Endothelial cell of umbilical vein (primary cell): ENCODE data around the gene TAF4B. TPM values are rescaled to one million over a fixed set of nuclear protein-coding genes. Genes with fewer than 3 reads are reported as not detected.
"Not testable (repeated sequence)": the region's sequence is repeated elsewhere in the genome, so short reads cannot be mapped to it uniquely, and the experiment has no call there.

Source experiments
- BruUV-seq: library from RNA; stranded (reverse); fragments of 400-500 nt; replicated peaks from 2 replicates; lab custom pipeline; 2021; lab: Mats Ljungman, UMichigan
- CTCF ChIA-PET: fragments of 300-600, 350-600 bp; sonication (Branson Sonifier 250); formaldehyde crosslinking; loops from one replicate; lab custom pipeline; 2021; ENCODE audit warnings: antibody characterized with exemption, inconsistent platforms; lab: Charles Lee
- POLR2A ChIA-PET: fragments of 300-600, 350-600 bp; sonication (Branson Sonifier 250); formaldehyde crosslinking; loops from one replicate; lab custom pipeline; 2021; ENCODE audit warnings: antibody characterized with exemption, inconsistent platforms; lab: Charles Lee
- DNase-seq: peaks from one replicate; pipeline ENCODE4 v3.0.0-alpha.2; 2011; ENCODE audit warnings: low read depth, low spot score
- FAIRE-seq: peaks from 2 replicates; lab custom pipeline; 2011; peaks lifted over from hg19 to GRCh38; lab: Jason Lieb, UNC
- H2AFZ ChIP-seq: 2 replicates; pipeline ENCODE4 v1.6.0; 2012; ENCODE audit warnings: low read depth, low read length, control low read depth, inconsistent platforms
- H3K27ac ChIP-seq: 2 replicates; pipeline ENCODE4 v1.5.1; 2011; ENCODE audit warnings: low read depth, mild to moderate bottlenecking, control low read depth, low read length, moderate library complexity; ENCODE audit not compliant: insufficient read depth
- H3K27me3 ChIP-seq, 2 experiments: 2 replicates each; pipeline versions ENCODE4 v1.6.0 to v1.6.1; 2011; ENCODE audit warnings: low read length in 2 of 2, mixed read lengths in 1 of 2; ENCODE audit not compliant: control insufficient read depth in 2 of 2, insufficient read depth in 2 of 2
- H3K36me3 ChIP-seq, 2 experiments: 2 replicates in 1 of 2; 3 replicates in 1 of 2; pipeline ENCODE4 v1.5.1; 2011; ENCODE audit warnings: low read length in 2 of 2, mild to moderate bottlenecking in 1 of 2, moderate library complexity in 1 of 2; ENCODE audit not compliant: control insufficient read depth in 2 of 2, insufficient read depth in 2 of 2; ENCODE audit errors: extremely low read depth in 1 of 2
- H3K4me1 ChIP-seq: 3 replicates; pipeline ENCODE4 v1.5.1; 2011; ENCODE audit warnings: mild to moderate bottlenecking, low read length; ENCODE audit not compliant: control insufficient read depth, insufficient read depth; ENCODE audit errors: extremely low read depth
- H3K4me2 ChIP-seq: 2 replicates; pipeline ENCODE4 v1.6.1; 2011; ENCODE audit warnings: low read length, control low read depth, mixed read lengths; ENCODE audit not compliant: insufficient read depth
- H3K4me3 ChIP-seq, 3 experiments: fragments of 200-600 bp in 1 of 3; sonication (generic), shearing (Covaris generic) in 1 of 3; replicated peaks in 1 of 3; 2 replicates each; pipeline ENCODE4 v1.5.1; 2011 to 2016; ENCODE audit warnings: control low read depth in 3 of 3, low read length in 3 of 3, mild to moderate bottlenecking in 2 of 3, inconsistent platforms in 1 of 3, low read depth in 1 of 3, moderate library complexity in 1 of 3; ENCODE audit not compliant: insufficient read depth in 1 of 3
- H3K79me2 ChIP-seq: 2 replicates; pipeline ENCODE4 v1.6.0; 2012; ENCODE audit warnings: low read length, inconsistent platforms; ENCODE audit not compliant: control insufficient read depth, insufficient read depth
- H3K9ac ChIP-seq: replicated peaks from 2 replicates; pipeline ENCODE3; 2011; ENCODE audit warnings: low read length, control low read depth; ENCODE audit not compliant: insufficient read depth; ENCODE audit errors: extremely low read depth
- H3K9me1 ChIP-seq: replicated peaks from 3 replicates; pipeline ENCODE4 v1.6.0; 2011; ENCODE audit warnings: mild to moderate bottlenecking, low read length; ENCODE audit not compliant: control insufficient read depth, insufficient read depth; ENCODE audit errors: extremely low read depth
- H3K9me3 ChIP-seq: replicated peaks from 2 replicates; pipeline ENCODE4 v1.5.1; 2012; ENCODE audit warnings: low read length, inconsistent platforms; ENCODE audit not compliant: control insufficient read depth, insufficient read depth
- H4K20me1 ChIP-seq: replicated peaks from 2 replicates; pipeline ENCODE3; 2011; ENCODE audit warnings: mild to moderate bottlenecking, low read length; ENCODE audit not compliant: control insufficient read depth, insufficient read depth; ENCODE audit errors: extremely low read depth
- EZH2 ChIP-seq: IDR thresholded peaks from 2 replicates; pipeline ENCODE4 v1.6.1; 2012; ENCODE audit warnings: borderline replicate concordance, low read depth, mild to moderate bottlenecking, moderate library complexity, low read length, inconsistent platforms; ENCODE audit not compliant: severe bottlenecking
- GATA2 ChIP-seq: IDR thresholded peaks from 2 replicates; pipeline ENCODE4 v1.7.0; 2011; ENCODE audit warnings: low read depth, mild to moderate bottlenecking, moderate library complexity, mixed read lengths, low read length; ENCODE audit not compliant: insufficient read length, insufficient read depth
- MYC ChIP-seq: IDR thresholded peaks from one replicate; pipeline ENCODE4 v1.6.1; 2011; ENCODE audit warnings: mild to moderate bottlenecking, low read depth, low read length
- POLR2A ChIP-seq: IDR thresholded peaks from 2 replicates; pipeline ENCODE4 v1.6.1; 2012; ENCODE audit warnings: low read depth, mild to moderate bottlenecking, control low read depth, low read length
- dilution Hi-C: fragments of 300-500 bp; cut with MboI; formaldehyde crosslinking; loops from one replicate; pipeline ENCODE4 v1.15.0; 2019; ENCODE audit warnings: low sequenced_read_pairs; ENCODE audit not compliant: extremely low pct_ligation_motif_present
- intact Hi-C: fragments of 100-400 bp; cut with micrococcal nuclease; formaldehyde crosslinking; loops from one replicate; pipeline ENCODE4 v1.10.0; 2022
- polyA plus RNA-seq, 4 experiments: library from polyadenylated mRNA; depleted of rRNA in 3 of 4; stranded (reverse) in 3 of 4; unstranded in 1 of 4; fragments of >200 nt; gene quantifications; 2 replicates each; pipeline versions ENCODE4 v1.2.1 to v1.2.3, GENCODE V29; 2011 to 2012; ENCODE audit warnings: missing spikeins in 1 of 4
- total RNA-seq: library from RNA; stranded (reverse); gene quantifications from 2 replicates; pipeline ENCODE4 v1.2.3, GENCODE V29; 2021
- TF ChIP-seq, protein P1 (sequence below): IDR thresholded peaks from 2 replicates; pipeline ENCODE4 v1.6.1; 2011; ENCODE audit not compliant: insufficient read depth, insufficient read length

The TAF4B gene
- total and polyA plus RNA-seq, 2 donors (not counting 3 experiments of a cell fraction or from before 2014, with no cell fraction given) = 0.47 to 2.0 TPM

- H3K4me1 ChIP-seq, H3K9ac ChIP-seq, FAIRE-seq, H2AFZ ChIP-seq, H3K27ac ChIP-seq, intact Hi-C loops, POLR2A ChIA-PET, H3K9me1 ChIP-seq, CTCF ChIA-PET, H4K20me1 ChIP-seq, H3K36me3 ChIP-seq, H3K9me3 ChIP-seq, H3K4me3 ChIP-seq, dilution Hi-C loops, H3K27me3 ChIP-seq, H3K79me2 ChIP-seq, H3K4me2 ChIP-seq, DNase-seq, BruUV-seq: not testable (repeated sequence)
Measured at GRCh38 chr18:26242392-26242791, 16.1 kb downstream of the TAF4B start.

DNA sequence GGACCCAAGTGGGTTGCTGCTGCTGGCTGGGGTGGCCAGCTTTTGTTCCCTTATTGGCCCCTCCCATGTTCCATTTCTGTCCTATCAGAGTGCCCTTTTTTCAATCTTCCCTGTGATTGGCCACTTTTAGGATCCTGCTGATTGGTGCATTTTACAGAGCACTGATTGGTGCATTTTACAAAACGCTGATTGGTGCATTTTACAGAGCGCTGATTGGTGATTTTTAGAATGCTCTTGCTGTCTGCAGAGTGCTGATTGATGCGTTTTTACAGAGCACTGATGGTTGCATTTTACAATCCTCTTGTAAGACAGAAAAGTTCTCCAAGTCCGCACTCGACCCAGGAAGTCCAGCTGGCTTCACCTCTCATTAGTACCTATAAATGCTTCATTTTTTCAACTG lies 19.2 kb downstream of the TAF4B start:
- H2AFZ ChIP-seq, BruUV-seq, H3K9me3 ChIP-seq, intact Hi-C loops, H3K9ac ChIP-seq, H3K27me3 ChIP-seq, H3K4me3 ChIP-seq, H4K20me1 ChIP-seq, dilution Hi-C loops, H3K9me1 ChIP-seq, DNase-seq, FAIRE-seq, H3K4me2 ChIP-seq, CTCF ChIA-PET, H3K27ac ChIP-seq, H3K79me2 ChIP-seq, H3K4me1 ChIP-seq, POLR2A ChIA-PET, H3K36me3 ChIP-seq: not testable (repeated sequence)

GRCh38 chr18:26252411-26252810 lies 26.2 kb downstream of the TAF4B start:
- Histone ChIP-seq H3K4me3 (no peak overlapping the region), H2AFZ (no peak overlapping the region), H3K4me1 (no peaks in the 10 kb centered on the region), H3K9me1 (no peaks in the 10 kb centered on the region), H3K4me2 (no peak overlapping the region), H3K27ac (no peak overlapping the region), H3K36me3 (no peaks in the 10 kb centered on the region), H4K20me1 (no peaks in the 10 kb centered on the region), H3K9ac (no peak overlapping the region), H3K27me3 (no peaks in the 10 kb centered on the region), H3K9me3 (no peaks in the 10 kb centered on the region), H3K79me2 (no peaks in the 10 kb centered on the region)
- DNase-seq = no peak
- TF ChIP-seq, protein P1, sequence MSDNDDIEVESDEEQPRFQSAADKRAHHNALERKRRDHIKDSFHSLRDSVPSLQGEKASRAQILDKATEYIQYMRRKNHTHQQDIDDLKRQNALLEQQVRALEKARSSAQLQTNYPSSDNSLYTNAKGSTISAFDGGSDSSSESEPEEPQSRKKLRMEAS = no peak
- TF ChIP-seq GATA2 (no peak), POLR2A (no peak), EZH2 (no peak), MYC (no peak)
- intact Hi-C loops (no loop called here), dilution Hi-C loops (no loop called here)
- BruUV-seq = no TSS peak
- CTCF ChIA-PET = no interaction called here
- FAIRE-seq = no peak
- POLR2A ChIA-PET = no interaction called here
